Activated T-cell treated with anti-CD3 and anti-CD28 coated beads, Interleukin-2, amount 50 U/mL, for 4 hours (primary cell): ENCODE data around the gene RSU1. TPM values are rescaled to one million over a fixed set of nuclear protein-coding genes. Genes with fewer than 3 reads are reported as not detected.
A peak's percentile ranks its signal among the peaks of the same experiment; 100 is the strongest.
"Not testable (repeated sequence)": the region's sequence is repeated elsewhere in the genome, so short reads cannot be mapped to it uniquely, and the experiment has no call there.

Experiments
- ATAC-seq, 2 donors: fragments of 200-7000 bp; cut with Tn5 transposase; one replicate each; pipeline ENCODE4 v1.10.0; 2021
- DNase-seq: peaks from one replicate; pipeline ENCODE4 v3.0.0-alpha.2; 2020
- H3K27me3 Mint-ChIP-seq: one replicate; pipeline ENCODE4 v1.8.0; 2021; ENCODE audit warnings: low read depth, mixed read lengths
- H3K36me3 Mint-ChIP-seq: one replicate; pipeline ENCODE4 v1.8.0; 2022; ENCODE audit warnings: mixed read lengths; ENCODE audit not compliant: insufficient read depth
- H3K4me1 Mint-ChIP-seq: one replicate; pipeline ENCODE4 v1.8.0; 2021; ENCODE audit warnings: low read depth, mixed read lengths
- H3K4me3 Mint-ChIP-seq: one replicate; pipeline ENCODE4 v1.8.0; 2021; ENCODE audit warnings: mild to moderate bottlenecking, moderate library complexity, mixed read lengths
- H3K9me3 Mint-ChIP-seq: one replicate; pipeline ENCODE4 v1.8.0; 2021; ENCODE audit warnings: mixed read lengths
- total RNA-seq, 3 donors: library from RNA; stranded (reverse); gene quantifications; one replicate each; pipeline ENCODE4 v1.2.1, GENCODE V29; 2021

The RSU1 gene
- total RNA-seq, 3 donors from 2014 or later = 34.7 to 45.7 (median 44.7) TPM

DNA sequence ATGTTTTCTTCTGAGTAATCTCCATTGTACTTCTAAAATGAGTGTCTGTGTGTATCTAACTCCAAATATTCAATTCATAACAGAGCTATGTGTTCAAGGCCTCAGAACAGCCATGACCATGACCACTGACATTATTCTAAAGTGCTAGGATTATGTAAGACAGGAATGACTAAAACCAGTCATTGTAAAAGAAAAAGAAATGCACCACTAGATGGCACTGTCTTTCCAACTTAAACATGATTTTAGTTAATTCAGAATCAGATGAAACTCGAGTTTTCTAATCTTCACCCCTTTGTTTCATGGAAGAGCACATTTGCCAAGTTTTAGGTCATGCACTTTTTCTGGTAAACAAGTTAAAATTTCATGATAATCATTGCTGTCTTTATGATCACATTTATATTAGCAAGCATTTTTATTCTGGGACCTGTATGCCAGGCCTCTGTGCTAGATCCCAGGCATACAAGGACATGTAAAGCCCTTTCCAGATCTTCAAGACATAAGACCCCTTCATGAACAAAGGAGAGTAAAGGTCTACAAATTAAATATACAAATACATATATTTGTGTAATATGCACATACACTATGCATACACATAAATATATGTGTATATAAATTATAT, 26.1 kb upstream of the RSU1 start:
- Mint-ChIP-seq H3K36me3 (peaks cover 2% of the 10 kb centered on the region), H3K9me3 (no peaks in the 10 kb centered on the region), H3K4me3 (no peak overlapping the region), H3K27me3 (no peaks in the 10 kb centered on the region), H3K4me1 (peaks cover 5% of the 10 kb centered on the region)
- ATAC-seq (peak; percentile 37 to 70), DNase-seq (no peak)

DNA sequence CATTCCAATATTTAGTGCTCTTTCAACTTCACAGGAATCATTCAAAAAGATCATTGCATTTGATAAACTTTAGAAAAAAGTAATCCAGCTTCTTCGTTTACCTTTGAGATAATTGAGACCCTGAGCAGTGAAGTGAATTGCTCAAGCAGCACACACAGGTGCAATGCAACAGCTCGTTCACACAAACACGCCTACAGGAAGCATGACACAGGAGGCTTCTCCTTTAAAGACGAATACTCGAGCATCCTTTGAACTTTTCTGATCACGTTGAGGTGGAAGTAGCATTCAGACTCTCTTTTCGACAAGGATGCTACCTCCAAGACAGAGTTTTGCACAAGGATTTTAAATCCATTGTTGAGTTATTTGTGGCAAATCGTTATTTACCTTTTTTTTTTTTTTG, 18.0 kb upstream of the RSU1 start:
- Mint-ChIP-seq H3K9me3 (no peaks in the 10 kb centered on the region), H3K4me3 (peak overlapping the region; percentile 48), H3K36me3 (peaks cover under 1% of the 10 kb centered on the region), H3K4me1 (peaks cover 8% of the 10 kb centered on the region), H3K27me3 (no peaks in the 10 kb centered on the region)
- DNase-seq (peak; percentile 34), ATAC-seq (peak; percentile 78 to 89)

DNA sequence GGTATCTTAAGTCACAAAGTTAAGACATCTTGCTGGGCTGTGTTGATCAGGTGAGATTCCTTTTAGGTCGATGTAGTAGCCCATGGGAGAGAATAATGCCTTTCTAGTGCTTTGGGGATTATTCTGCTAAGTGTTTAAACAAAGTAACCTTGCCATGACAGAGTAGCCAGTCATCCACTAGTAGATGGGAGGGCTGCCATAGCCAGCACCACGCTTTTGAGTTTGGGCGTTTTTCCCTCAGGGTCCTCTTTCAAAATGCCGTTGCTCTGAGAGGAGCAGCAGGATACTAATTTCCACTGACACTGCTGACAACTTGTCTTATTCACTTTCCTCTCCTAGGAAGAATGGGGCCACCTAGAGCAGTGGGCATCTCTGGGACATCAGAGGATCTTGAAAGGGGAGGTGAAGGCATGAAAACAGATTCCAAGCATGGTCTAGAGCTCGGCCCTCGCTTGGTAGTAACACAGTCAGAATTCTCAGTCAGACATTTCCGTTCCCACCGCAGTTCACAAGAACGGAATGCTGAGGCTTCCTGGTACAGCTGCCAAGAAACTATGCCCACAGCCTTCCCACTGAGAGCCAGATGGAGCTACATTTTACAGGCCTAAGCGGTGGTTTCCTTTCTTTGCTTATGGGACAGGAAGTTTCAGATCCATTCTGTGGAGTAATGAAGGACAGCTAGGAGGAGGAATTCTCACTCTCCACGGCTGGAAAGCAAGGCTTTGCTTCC, 15.3 kb upstream of the RSU1 start:
- Mint-ChIP-seq H3K36me3 (no peaks in the 10 kb centered on the region), H3K4me3 (no peak overlapping the region), H3K27me3 (no peaks in the 10 kb centered on the region), H3K9me3 (no peaks in the 10 kb centered on the region), H3K4me1 (peaks cover 10% of the 10 kb centered on the region)
- no peak for DNase-seq
- ATAC-seq = no peak

DNA sequence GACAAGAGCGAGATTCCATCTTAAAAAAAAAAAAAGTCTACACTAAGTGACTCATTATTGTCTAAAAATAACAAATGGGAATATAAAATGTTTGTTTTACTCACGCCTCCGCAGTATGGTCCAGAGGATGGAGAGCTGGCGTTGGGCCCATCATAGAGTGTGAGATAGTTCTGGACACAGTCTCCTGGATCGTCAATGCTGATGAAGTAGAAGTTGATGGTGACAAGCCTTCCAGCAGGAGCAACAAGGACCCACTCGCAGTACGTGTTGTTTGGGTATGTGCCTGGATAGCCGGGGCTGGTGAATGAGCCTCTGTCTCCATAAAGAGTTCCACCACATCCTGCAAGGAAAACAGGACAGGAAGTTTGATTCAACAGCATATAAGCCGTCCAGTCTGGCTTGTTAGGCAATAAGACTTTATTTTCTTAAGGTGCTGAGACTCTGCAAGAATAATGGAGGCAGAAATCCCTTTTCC, 11.5 kb upstream of the RSU1 start:
- ATAC-seq = no peak

DNA sequence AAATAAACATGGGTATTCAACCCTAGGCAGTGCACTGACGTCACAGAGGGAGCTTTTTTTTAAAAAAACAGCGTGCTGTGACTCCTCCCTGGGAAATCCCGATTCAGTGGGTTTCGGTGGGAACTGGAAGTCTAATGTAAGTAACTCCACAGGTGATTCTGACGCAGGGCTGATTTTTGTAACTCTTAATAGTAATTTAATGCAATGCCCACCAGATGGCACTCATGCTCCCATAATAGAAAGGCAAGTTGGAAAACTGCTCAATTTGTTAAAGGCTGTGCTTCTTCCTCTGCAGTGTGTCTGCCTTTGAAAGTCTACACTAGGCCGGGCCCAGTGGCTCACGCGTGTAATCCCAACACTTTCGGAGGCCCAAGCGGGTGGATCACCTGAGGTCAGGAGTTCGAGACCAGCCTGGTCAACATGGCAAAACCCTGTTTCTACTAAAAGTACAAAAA, 10.9 kb upstream of the RSU1 start:
- Mint-ChIP-seq H3K4me1 (peaks cover 2% of the 10 kb centered on the region), H3K4me3 (no peak overlapping the region), H3K9me3 (peaks cover 1% of the 10 kb centered on the region), H3K27me3 (no peaks in the 10 kb centered on the region), H3K36me3 (peaks cover 4% of the 10 kb centered on the region)
- ATAC-seq = peak; percentile 71 to 88
- peak; percentile 56 for DNase-seq

More for the DNA sequence above, 11.5 kb upstream of the RSU1 start:
- Mint-ChIP-seq H3K36me3 (no peaks in the 10 kb centered on the region), H3K9me3 (no peaks in the 10 kb centered on the region), H3K27me3 (no peaks in the 10 kb centered on the region), H3K4me3 (no peak overlapping the region), H3K4me1 (peaks cover 2% of the 10 kb centered on the region)
- DNase-seq = no peak

DNA sequence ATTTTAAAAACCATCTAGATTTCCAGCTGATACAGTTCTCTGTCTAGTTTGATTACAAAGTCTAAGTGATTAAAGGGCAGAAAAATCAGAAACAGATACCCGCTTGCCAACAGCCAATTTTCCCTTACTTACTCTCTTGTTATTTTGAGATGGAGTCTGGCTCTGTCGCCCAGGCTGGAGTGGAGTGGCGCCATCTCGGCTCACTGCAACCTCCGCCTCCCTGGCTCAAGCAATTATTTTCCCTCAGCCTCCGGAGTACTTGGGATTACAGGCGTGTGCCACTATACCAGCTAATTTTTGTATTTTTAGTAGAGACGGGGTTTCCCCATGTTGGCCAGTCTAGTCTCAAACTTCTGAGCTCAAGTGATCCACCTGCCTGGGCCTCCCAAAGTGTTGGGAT, 10.2 kb upstream of the RSU1 start:
- not testable (repeated sequence) for DNase-seq, H3K9me3 Mint-ChIP-seq, H3K4me1 Mint-ChIP-seq, H3K4me3 Mint-ChIP-seq, ATAC-seq, H3K27me3 Mint-ChIP-seq, H3K36me3 Mint-ChIP-seq

DNA sequence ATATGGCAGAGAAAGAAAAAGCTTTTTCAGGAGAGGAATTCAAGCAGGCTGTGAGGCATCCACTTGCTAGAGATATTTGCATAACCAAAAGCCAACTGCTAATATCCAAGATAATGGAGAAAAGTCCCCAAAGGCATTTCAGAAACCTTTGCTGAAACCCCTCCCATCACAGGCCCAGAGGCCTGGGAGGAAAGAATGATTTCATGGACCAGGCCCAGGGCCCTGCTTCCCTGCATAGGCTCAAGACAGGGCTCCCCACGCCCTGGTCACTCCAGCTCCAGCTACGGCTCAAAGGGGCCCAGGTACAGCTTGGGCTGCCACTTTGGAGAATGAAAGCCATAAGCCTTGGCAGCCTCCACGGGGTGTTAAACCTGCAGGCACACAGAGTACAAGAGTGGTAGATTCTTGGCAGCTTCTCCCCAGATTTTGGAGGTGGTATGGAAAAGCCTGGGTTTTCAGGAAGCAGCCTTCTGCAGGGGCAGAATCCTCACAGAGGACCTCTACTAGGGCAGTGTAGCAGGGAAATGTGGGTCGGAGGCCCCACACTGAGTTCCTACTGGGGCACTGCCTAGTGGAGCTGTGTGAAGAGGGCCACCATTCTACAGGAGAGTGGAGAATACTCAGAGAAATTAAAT, 5.6 kb upstream of the RSU1 start:
- Mint-ChIP-seq H3K4me1 (peaks cover 5% of the 10 kb centered on the region), H3K27me3 (no peaks in the 10 kb centered on the region), H3K9me3 (peaks cover 13% of the 10 kb centered on the region), H3K4me3 (no peak overlapping the region), H3K36me3 (peaks cover 9% of the 10 kb centered on the region)
- DNase-seq (no peak), ATAC-seq (no peak)

DNA sequence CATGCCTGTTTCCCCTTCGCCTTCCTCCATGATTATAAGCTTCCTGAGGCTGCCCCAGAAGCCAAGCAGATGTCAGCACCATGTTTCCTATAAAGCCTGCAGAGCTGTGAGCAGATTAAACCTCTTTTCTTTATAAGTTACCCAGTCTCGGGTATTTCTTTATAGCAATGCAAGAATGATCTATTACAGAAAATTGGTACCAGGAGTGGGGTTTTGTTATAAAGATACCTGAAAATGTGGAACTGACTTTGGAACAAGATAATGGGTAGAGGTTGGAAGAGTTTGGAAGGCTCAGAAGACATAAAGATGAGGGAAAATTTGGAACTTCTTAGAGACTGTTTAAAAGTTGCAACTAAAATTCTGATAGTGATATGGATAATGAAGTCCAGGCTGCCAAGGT, 4.8 kb upstream of the RSU1 start:
- DNase-seq (no peak), ATAC-seq (no peak)
- H3K4me1 Mint-ChIP-seq = peaks cover 8% of the 10 kb centered on the region
- peaks cover 9% of the 10 kb centered on the region for H3K36me3 Mint-ChIP-seq
- no peaks in the 10 kb centered on the region for H3K27me3 Mint-ChIP-seq
- H3K9me3 Mint-ChIP-seq = peaks cover 13% of the 10 kb centered on the region
- no peak overlapping the region for H3K4me3 Mint-ChIP-seq

DNA sequence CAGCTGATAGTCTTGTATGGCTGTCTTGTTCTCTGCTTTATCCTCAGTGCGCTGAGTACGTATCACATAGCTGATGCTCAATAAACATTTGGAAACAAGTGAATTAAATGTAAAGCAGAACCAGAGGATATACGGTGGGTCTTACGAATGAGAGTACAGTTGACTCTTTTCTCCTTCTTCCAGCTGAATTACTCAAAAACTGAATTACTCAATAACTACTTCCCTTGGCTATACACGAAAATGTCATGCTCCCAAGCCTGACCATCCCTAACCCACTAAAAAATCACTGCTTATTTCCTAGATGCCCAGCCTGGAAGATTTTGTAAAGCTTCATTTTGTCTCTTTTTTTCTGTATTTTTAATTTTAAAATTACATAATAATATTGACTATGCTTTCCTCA, 3.2 kb upstream of the RSU1 start:
- Mint-ChIP-seq H3K36me3 (peaks cover 11% of the 10 kb centered on the region), H3K27me3 (no peaks in the 10 kb centered on the region), H3K9me3 (peaks cover 13% of the 10 kb centered on the region), H3K4me1 (peaks cover 19% of the 10 kb centered on the region), H3K4me3 (no peak overlapping the region)
- DNase-seq (no peak), ATAC-seq (no peak)

DNA sequence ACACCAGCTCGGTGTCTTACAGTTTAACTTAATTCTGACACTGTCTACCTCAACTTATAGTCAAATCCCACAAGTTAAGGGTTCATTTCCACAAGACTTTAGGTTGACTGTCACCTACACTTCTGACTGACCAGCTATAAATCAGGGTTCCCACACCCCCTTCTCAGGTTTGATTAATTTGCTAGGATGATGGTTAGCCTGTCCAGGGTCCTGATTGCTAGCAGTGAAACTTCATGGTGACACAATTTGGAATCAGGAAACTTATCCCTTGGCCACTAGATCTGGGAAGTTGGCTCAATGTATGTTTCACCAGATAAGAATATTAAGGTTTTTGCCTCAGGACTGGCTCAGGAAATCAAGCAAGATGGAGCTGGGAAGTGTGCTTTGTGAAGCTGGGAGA, 2.8 kb upstream of the RSU1 start:
- H3K4me1 Mint-ChIP-seq = peaks cover 23% of the 10 kb centered on the region
- H3K36me3 Mint-ChIP-seq = peaks cover 15% of the 10 kb centered on the region
- DNase-seq (no peak), ATAC-seq (no peak)
- no peak overlapping the region for H3K4me3 Mint-ChIP-seq
- H3K27me3 Mint-ChIP-seq = no peaks in the 10 kb centered on the region
- peaks cover 13% of the 10 kb centered on the region for H3K9me3 Mint-ChIP-seq

DNA sequence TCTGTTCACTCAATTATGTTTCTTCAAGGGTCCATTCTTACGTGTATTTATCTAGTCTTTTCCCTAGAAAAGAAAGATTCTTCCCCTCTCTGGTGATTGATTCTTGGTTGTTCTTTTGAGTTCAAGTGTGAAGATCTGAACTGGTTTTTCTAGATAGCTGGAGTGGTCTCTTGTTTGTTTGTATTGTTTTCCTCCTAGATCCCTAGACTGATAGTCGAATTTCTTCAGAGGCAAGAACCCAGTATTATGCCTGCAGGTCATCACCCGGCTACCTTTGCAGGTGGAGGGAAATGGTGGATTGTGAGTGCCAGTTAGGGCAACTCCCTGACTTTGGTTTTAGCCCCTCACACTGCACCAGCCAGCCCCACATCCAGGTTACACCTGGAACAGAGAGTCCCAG, 2.2 kb upstream of the RSU1 start:
- Mint-ChIP-seq H3K9me3 (peaks cover 13% of the 10 kb centered on the region), H3K27me3 (no peaks in the 10 kb centered on the region), H3K36me3 (peaks cover 17% of the 10 kb centered on the region), H3K4me3 (peak overlapping the region; percentile 43), H3K4me1 (peaks cover 28% of the 10 kb centered on the region)
- ATAC-seq = no peak
- no peak for DNase-seq

DNA sequence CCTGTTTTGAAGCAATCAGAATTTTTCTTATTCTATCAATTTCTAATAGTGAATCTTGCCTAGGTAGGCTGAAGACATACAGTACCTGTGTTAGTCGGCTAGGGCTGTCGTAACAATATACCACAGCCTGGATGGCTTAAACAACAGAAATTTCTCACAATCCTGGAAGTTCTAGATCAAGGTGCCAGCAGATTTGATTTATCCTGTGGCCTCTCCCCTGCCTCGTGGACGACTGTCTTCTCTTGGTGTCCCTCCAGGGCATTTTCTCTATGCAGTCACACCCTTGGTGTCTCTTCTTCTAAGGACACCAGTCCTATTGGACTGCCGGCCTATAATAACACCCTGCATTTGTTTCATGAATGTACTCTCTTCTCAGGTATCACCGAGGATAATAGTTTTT, 1.8 kb upstream of the RSU1 start:
- DNase-seq (no peak), ATAC-seq (no peak)
- Mint-ChIP-seq H3K9me3 (peaks cover 13% of the 10 kb centered on the region), H3K4me3 (peak overlapping the region; percentile 43), H3K36me3 (peaks cover 17% of the 10 kb centered on the region), H3K27me3 (no peaks in the 10 kb centered on the region), H3K4me1 (peaks cover 28% of the 10 kb centered on the region)

DNA sequence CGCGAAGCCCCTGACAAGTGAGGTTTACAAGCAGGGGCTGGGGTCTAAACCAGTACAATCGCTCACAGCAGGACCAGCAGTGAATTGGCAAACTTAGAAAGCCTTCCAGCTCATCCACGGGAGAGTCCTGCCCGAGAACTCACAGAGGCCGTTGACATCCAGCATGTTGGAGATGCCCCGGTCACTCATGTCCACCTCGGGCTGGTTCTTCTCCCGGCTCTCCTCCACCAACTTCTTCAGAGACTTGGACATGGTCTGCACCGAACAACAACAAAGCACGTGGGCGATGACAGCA, 447 bp downstream of the RSU1 start:
- H3K9me3 Mint-ChIP-seq = peaks cover under 1% of the 10 kb centered on the region
- no peak for ATAC-seq
- H3K27me3 Mint-ChIP-seq = no peaks in the 10 kb centered on the region
- DNase-seq = no peak
- H3K4me3 Mint-ChIP-seq = peak overlapping the region; percentile 86
- peaks cover 13% of the 10 kb centered on the region for H3K36me3 Mint-ChIP-seq
- peaks cover 37% of the 10 kb centered on the region for H3K4me1 Mint-ChIP-seq

DNA sequence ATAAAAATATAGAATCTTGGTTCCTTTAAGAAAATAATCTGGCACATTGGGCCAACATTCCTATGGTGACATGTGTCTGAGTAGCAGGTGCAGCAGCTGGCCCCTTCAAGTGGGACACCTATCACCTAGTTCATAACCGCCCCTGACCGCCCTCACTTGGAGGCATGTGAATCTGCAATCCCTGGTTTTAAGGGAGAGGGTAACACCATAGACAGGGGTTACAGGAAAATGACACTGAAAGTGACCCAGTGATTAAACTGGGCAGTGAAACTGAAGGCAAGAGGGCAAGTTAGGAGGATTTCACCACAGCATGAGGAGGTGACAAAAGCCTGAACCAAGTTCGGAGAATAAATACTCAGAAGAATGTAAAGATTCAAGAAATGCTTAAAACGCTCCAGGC, 1.1 kb downstream of the RSU1 start:
- no peaks in the 10 kb centered on the region for H3K9me3 Mint-ChIP-seq
- peaks cover 39% of the 10 kb centered on the region for H3K4me1 Mint-ChIP-seq
- ATAC-seq (no peak), DNase-seq (no peak)
- H3K27me3 Mint-ChIP-seq = no peaks in the 10 kb centered on the region
- peak overlapping the region; percentile 86 for H3K4me3 Mint-ChIP-seq
- peaks cover 14% of the 10 kb centered on the region for H3K36me3 Mint-ChIP-seq

DNA sequence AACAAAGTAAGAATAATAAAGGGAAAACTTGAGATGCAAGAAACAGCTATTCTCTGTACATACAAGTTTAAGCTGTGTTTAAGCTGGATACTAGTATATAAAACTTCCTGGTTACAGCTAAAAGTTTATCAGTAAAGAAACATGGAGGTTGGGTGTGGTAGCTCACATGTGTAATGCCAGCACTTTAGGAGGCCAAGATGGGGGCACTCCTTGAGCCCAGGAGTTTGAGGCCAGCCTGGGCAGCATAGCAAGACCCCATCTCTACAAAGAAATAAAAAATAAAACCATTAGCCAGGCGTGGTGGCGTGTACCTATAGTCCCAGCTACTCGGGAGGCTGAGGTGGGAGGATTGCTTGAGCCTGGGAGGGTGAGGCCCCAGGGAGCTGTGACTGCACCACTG, 3.2 kb downstream of the RSU1 start:
- Mint-ChIP-seq H3K4me1 (peaks cover 44% of the 10 kb centered on the region), H3K4me3 (no peak overlapping the region), H3K9me3 (no peaks in the 10 kb centered on the region), H3K36me3 (peaks cover 14% of the 10 kb centered on the region), H3K27me3 (no peaks in the 10 kb centered on the region)
- ATAC-seq = no peak
- no peak for DNase-seq
